Measurements from ENCODE around the gene PRKCH.

GRCh38 chr14:61596990-61597389 is 275.6 kb downstream of the PRKCH start:
- TF ChIP-seq, protein P1, sequence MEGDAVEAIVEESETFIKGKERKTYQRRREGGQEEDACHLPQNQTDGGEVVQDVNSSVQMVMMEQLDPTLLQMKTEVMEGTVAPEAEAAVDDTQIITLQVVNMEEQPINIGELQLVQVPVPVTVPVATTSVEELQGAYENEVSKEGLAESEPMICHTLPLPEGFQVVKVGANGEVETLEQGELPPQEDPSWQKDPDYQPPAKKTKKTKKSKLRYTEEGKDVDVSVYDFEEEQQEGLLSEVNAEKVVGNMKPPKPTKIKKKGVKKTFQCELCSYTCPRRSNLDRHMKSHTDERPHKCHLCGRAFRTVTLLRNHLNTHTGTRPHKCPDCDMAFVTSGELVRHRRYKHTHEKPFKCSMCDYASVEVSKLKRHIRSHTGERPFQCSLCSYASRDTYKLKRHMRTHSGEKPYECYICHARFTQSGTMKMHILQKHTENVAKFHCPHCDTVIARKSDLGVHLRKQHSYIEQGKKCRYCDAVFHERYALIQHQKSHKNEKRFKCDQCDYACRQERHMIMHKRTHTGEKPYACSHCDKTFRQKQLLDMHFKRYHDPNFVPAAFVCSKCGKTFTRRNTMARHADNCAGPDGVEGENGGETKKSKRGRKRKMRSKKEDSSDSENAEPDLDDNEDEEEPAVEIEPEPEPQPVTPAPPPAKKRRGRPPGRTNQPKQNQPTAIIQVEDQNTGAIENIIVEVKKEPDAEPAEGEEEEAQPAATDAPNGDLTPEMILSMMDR (IDR thresholded peaks at IDR 0.05; ENCODE audit: borderline replicate concordance, extremely low read depth, low read length, poor library complexity, severe bottlenecking): no peak
- TF ChIP-seq EZH2 (IDR thresholded peaks at IDR 0.05; ENCODE audit: borderline replicate concordance, low read depth, low read length, severe bottlenecking): no peak
